Measurements from ENCODE around the gene HMMR.
A peak's percentile ranks its signal among the peaks of the same experiment; 100 is the strongest.

HMMR gene

DNA sequence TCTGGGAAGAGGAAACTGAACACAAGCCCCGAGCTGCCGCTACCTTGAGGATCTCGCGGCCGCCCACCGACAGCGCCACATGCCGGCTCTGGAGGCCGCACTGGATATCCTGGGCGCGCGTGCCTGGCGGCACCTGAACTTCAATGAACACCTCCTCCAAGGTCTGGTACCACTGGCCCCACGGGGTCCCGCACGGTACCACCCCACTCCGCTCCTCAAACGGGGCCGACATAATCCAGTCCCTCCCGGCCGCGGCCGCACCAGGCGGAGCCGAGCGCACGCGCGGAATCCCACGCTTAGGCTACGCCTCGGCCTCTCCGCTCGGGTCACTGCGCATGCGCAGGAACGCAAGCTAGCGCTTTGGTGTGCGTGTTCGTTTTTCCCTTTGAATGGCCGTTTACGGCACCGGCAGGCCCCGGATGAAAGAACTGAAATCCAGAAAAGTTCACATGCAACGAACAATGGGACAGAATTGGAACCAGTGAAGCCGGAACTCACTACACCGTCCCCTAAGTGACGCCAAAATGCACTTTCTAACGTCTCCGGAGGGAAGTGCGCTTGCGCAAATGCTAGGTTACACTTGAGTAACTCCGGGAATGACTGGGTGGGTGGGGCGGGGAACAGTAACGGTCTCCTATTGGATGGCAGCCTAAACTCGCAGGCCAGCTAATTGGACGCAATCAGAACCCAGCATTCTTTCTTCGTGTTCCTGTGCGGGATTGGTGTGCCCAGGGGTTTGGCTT is 442 bp upstream of the HMMR start, which contains the start of gene NUDCD2:
NUDCD2 (minus strand) TSS at position 284 of the 743 bp plus-strand sequence; CDS start at position 232, 52 bp downstream.
- DNase-seq, result peak; percentile 94 to 97

DNA sequence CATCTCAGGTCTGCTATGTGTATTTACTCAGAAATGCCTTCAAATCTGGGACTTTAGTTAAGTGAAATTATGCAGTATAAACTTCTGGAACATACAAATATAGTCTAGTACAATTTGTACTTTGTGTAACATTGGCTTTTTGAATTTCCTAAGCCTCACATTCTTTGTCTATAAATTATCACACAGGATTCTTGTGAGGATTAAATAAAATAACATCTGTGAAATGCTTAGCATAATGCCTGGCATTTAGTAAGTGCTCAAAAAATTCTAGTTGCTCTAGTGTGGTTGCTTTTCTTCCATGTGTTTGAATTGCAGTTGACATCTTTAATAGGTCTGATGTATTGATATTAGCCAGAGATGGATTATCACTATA is 2.6 kb downstream of the HMMR start:
- no peak for DNase-seq

DNA sequence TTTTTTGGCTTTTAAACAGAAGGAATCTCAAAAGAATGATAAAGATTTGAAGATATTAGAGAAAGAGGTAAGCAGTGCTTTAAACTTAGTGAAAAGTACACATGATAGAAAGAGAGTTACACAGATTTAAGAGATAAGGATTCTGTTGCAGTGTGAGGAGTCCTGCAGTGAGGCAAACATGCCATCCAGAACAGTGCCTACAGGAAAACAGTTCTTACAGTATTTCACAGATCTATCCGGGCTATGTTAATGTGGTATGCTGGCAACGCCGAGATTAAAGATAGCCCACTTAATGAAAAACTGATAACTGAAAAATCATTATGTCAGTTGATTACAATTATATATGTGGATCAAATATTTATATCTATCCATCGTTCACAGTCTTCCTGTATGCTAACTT is 7.2 kb downstream of the HMMR start:
- no peak for DNase-seq

DNA sequence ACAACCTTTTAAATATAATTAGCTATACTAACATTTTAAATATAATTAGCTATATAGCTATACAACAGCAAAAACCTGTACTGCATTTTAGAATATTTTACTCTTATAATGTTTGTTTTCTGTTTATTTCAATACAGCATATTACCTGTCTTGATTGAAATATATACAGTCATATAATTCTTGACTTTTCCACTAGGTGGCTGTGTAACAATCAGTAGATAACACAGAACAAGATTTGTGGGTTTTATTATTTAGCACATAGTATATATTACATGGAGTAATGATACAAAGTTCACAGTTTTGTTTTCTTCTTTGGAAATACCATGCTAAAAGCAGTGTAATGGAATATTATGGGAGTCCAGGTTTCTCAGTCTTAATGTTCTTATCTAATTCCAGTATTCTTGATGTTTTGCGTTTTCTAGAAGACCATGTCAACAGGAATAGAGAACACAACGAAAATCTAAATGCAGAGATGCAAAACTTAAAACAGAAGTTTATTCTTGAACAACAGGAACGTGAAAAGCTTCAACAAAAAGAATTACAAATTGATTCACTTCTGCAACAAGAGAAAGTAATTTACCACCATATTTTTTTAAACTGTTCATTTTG is 13.3 kb downstream of the HMMR start:
- no peak for DNase-seq

DNA sequence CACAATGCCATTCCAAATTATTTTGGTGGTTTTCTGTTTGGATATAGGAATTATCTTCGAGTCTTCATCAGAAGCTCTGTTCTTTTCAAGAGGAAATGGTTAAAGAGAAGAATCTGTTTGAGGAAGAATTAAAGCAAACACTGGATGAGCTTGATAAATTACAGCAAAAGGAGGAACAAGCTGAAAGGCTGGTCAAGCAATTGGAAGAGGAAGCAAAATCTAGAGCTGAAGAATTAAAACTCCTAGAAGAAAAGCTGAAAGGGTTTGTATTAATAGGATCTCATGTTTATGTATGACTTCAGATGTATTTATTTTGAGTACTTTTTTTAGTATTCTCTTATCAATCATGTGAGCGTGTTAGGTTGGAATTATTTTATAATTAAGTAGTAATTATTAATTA is 15.0 kb downstream of the HMMR start:
- DNase-seq, result no peak

DNA sequence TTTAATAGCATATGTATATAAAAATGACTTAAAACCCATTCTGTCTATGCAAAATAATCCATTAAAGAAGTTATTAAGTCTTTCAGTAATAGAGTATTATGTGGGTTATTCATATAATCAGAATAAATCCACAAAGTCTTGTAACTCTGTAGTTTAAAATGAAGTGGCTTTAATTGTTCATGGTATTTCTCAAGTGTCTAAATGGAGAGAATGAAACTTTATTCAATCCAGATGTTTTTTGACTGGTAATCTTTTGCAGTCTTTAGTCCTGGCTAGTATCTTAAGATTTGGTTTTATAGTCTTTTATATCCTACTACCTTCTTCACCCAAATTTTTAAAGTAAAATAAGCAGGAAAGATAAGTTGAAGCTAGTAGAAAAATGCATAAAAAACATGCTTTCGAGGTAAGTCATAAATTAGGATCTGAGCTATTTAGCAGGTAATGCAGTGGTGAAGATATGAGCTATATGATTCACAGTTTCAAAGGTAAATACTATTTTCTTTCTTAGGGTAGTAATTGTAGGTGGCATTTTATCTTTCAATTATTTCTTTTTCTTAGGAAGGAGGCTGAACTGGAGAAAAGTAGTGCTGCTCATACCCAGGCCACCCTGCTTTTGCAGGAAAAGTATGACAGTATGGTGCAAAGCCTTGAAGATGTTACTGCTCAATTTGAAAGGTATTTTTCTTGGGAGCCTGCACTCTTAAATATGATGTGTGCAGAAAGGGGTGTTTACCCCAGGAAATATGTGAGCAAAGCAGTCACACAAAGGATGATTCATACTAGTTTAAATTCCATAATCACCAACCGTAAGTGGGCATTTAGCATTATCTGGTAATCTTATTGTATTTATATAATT is 17.9 kb downstream of the HMMR start:
- no peak for DNase-seq

DNA sequence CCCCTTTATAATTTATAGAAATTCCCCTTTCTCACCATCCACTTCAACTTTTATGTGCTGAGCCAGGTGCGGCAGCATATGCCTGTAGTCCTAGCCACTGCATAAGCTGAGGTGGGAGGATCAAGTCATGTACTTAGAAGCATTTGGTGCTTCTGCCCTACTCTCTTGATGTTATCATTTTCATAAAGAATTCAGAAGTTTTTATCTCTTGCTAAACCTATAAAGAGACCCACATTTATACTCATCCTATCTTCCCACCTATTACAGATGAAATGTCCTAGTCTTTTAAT is 18.5 kb downstream of the HMMR start:
- no peak for DNase-seq

DNA sequence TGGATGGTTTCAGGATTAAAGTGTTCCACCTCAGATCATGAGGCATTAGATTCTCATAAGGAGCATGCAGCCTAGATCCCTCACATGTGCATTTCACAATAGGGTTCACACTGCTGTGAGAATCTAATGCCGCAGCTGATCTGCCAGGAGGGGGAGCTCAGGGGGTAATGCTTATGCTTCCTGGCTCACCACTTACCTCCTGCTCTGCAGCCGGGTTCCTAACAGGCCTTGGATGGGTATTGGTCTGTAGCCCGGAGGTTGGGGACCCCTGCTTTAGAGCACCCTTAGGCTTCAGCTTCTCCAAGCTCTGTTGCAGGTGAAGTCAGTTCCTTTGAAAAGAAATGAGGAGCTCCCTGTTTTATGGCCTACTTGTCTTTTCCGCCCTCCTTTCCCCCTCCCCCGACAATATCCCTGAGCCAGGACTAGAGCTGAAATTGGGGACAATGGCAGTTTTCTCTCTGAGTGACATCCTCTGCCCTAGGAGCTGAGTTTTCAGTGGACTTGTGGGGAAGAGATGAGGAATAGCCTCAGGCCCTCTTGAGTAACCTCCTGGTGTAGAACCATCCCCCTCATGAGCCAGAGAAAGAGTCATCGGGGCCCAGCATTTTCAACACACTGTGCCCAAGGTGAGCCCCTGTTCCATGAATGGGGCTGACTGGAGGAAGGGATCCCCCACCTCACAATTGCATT is 28.8 kb downstream of the HMMR start:
- DNase-seq, result no peak

DNA sequence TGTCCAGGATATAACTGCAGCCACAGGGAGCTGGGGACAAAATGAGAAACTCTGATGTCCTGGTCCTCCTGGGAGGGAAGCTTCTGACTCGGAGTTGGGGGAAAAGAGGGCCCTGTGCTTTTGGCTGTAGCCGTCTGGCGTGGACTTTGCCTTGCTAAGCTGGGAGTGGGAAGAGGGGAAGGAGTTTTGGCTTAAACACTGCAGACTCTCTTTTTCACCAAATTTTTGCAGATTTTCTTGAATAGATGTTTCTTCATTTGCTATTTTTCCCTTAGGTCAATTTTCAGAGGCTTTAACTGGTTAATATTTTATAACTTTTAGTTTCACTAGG is 29.3 kb downstream of the HMMR start:
- DNase-seq, result no peak

DNA sequence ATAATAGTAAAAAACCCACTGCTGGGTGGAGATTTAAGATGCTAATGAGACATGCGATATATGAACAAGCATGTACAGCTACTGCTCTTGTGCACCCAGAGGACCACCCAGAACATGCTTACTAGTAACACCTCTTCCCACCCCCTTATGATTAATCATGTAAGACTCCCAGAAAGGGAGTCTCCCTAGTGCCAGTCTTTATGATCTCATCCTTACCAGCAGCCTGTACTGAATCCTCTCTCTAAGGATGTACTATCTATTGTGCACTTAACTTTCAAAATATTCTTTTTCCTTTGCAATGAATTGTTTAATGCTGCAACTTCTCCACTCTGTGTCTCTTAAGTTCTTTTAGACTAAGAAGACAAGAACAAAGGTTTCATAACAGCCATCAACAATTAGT is 35.9 kb downstream of the HMMR start:
- no peak for DNase-seq

DNA sequence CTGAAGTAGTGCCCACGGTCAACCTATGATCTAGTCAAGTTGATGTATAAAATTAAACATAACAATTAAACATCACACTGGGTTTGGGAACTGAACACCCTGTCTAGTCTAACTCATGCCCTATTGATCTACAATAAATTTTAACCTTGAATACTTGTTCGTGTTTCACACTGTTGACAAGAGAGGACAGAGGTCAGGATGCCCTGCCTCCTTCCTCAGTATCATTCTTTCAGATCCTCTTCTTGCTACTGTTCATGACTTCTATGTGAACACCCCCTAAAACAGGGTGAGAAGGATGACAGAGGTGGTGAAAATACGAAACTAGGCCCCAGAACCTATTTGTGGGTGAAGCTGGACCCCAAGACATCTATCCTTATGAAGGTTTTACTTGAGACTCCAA is 36.9 kb downstream of the HMMR start:
- no peak for DNase-seq

DNA sequence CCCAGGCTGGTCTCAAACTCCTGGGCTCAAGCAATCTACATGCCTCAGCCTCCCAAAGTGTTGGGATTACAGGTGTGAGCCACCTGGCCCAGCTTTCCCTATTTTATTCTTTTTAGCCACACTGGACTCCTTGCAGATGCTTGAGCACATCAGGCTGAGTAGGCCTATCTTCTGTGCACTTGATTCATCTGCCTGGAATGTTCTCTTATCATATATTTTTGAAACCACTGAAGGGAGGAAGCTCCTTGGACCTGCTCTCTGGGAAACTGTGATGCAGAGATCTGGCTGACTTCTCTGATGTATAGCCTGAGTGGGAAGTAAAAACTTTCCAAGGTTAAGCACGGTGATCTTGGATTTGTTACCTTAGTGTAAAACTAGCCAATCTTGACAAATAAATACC is 38.5 kb downstream of the HMMR start:
- DNase-seq, result no peak

DNA sequence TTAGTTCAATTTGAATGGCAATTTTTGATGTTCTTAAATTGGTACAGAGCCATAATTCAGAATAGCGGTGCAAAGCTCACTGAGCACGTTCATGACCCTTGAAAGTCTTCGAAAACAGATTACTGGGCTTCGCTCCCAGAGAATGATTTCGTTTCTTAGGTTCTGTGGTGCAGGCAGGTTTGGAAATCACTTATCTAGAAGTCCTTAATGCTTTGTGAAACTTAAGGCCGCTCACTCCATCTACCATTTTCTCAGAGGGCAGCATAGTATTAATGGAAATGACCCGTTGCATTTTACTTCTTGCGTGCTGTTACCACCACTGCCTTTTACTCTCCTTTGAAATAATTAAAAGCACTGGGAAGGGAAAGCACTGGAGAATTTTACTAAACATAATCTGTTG is 42.1 kb downstream of the HMMR start:
- no peak for DNase-seq

DNA sequence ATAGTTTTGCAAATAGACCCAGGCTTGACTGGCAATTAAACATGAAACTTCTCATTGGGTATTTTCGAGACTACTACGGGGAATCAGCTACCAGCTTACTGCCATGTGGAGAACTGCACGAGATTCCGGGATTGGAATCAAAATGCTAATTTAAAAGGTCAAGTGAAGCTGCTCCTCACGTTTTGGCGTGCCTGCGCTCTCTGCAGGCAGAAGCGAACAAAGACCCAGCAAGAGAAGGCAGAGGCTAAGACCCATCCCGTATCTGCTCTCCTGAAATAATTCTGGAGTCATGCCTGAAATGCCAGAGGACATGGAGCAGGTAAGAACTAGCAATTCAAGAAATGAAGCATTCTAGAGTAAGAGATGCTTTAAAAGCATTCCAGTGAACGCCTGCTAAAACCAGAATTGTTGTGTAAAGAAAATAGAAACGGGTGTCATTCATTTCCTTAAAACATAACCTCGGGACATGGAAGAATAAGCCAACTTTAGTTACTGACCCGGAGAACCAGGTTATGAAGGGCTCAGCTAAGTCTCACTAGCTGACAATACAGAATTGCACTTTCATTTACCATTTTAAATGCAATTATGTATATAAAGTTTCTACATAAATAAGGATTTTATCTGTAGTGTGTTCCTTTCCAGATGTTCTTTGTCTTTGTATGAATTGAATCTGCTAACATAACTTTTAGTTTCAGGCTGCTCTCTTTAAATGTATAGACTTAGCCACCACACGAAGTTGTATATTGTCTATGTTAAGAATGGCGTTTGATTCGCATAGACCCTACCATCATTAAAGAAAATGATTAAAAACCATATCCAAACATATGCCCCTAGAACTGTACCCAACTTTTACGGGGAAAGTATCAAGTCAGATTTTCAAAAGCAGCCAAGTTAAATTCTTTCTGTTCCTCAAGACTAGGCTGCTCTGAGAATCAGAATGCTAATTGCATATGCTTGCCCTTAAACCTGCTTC is 43.0 kb downstream of the HMMR start:
- peak; percentile 24 to 33 for DNase-seq

DNA sequence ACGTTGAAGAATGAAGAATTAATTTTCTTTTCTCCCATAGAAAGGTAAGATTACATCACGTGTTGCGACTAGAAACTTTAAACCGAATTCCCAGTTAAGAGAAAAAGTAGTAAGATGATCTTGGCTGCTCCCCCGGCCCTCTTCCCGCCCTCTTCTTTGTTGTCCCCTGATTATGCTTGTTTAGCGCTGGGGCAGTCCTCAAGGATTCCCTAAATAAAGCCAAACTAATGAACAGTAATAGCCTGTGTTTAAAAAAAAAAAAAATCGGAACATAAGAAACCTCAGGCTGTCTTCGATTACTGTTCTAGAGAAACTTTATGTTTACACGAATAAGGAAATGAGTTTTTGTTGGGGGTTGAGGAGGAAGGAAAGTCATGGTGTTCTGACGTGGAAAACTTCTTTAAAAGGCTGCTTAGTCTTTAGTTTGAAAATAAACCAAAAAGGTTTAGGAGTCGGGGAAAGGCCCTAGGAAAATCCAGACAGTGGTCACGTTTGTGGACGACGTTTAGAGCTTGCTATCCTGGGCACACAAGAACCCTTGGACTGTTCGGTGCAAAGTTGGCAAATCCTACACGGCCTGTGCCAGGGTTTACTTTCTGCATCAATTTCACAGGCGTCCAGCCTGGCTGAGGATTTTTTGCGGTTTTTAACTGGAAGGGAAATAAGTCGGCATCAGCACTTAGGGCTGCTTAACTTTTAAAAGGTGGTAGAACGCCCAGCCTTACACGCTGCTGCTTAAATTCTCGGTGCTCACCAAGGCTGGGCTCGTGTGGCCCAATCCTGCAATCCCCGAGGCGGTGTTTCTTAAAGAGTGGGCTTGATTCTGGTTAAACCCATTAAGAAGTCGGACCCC is 43.9 kb downstream of the HMMR start:
- DNase-seq, result peak; percentile 26 to 38

DNA sequence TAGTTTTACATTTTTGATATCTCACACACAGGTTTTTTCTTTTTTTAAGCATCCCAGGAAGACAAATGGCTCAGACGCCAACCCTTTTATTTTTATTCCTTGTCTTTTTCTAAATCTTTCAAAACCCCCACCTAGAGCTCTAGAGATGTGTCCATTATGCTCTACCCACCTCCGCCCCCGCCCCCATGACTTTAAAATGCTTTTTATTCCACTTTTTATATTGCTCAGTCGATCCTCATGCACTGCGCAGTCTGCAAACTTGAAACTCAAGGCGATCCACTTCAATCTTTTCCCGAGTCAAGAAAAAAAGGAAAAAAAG is 44.6 kb downstream of the HMMR start:
- no peak for DNase-seq

DNA sequence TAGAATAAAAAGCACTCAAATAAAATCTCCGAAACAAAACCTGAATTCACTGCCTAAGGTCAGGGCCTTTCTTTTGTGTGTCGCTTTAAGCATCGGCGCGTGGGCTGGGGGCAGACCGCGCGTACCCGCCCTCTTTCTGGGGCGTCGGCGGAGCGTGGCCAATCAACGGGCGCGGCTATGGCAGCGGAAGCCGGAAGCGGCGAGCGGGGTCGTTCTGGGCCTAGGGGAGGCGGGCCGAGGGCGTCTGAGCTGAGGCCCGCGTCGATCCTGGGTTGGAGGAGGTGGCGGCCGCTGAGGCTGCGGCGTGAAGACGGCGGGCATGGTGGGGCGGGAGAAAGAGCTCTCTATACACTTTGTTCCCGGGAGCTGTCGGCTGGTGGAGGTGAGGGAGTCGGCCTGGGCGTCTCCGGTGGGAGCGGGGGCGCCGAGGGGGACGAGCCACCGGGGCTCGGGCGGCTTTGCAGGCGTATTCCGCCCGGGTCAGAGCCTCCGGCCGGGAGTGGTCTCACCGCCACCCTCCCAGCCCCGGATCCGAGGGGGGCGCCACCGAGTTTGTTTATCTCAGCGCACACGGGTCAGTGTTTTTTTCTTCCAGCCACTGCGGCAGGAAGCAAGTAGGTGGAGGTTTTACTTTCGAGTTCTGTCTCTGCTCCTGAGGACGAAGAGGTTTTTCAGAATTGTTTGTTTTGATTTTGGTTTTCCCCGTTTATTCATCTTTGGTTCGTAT is 45.1 kb downstream of the HMMR start, which contains the start of gene MAT2B:
MAT2B (plus strand) TSS at position 252 of the 727 bp plus-strand sequence; CDS start at position 320, 68 bp downstream.
- peak; percentile 93 to 94 for DNase-seq

DNA sequence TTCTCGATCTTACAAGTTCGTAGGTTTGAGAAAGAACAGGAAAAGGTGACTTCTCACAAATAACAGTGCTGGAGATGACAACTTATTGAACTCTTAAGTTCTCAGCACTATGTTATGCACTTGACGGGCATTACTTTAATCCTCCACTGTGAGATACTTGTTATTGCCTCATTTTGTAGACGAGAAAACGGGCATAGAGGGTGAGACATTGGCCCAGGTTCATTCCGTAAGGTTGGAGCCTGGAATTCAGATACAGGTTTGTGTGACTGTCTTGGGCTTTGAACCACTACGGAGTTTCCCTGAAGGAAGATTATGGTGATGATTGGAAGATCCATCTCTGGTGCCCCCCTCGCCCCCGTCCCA is 45.6 kb downstream of the HMMR start:
- DNase-seq, result no peak

DNA sequence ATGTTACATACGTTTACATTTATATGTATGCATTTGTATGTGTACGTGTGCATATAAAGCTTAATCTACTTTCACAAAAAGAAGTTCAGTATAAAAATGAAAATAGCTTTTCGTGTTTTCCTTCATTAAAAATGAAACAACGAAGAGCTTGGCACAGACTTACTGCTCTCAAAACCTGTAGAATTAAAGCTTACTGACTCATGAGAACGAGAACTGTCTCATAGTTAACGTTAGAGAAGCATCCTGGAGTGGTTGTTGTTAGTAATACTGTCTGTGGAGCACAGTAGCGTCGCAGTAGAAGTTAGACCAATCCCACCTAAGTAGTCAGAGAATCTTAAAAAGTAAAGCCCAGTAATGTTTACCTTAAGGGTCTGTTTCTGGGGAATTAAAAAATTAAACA is 46.3 kb downstream of the HMMR start:
- DNase-seq, result peak in 1 of 2 donors; percentile 14

DNA sequence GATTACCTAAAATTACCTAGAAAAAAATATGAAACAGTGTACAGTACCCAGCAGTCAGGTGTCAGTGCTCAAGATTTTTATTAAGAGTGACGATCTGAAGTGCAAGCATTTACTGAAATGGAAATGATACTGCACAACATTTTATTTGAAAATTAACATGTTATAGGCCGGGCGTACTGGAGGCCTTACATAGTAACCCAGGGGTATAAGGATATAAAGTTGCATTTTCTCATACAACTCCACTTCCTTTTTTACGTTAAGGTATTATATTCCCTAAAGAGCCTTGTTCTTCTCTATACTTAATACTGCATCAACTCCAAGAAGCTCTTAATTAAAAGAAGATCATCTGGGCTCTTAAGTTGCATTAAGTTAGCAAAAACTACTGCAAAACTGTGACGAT is 48.3 kb downstream of the HMMR start:
- DNase-seq, result no peak

Data from activated CD4-positive, alpha-beta T cell treated with anti-CD3 and anti-CD28 coated beads for 4 hours (primary cell).